CD4-positive, alpha-beta T cell treated with Interferon alpha-2 for 1 hour (primary cell): ENCODE data around the gene CFAP91.
A peak's percentile ranks its signal among the peaks of the same experiment; 100 is the strongest.
"Not testable (repeated sequence)": the region's sequence is repeated elsewhere in the genome, so short reads cannot be mapped to it uniquely, and the experiment has no call there.

Experiments
- DNase-seq, 2 donors: peaks; one replicate each; pipeline ENCODE4 v3.0.0-alpha.2; 2020 to 2022

Gene CFAP91

GRCh38 chr3:119678209-119678608 lies 24.6 kb upstream of the CFAP91 start:
- DNase-seq: not testable (repeated sequence)

GRCh38 chr3:119679874-119680273 lies 22.9 kb upstream of the CFAP91 start:
- no peak for DNase-seq

GRCh38 chr3:119681279-119681678 lies 21.5 kb upstream of the CFAP91 start:
- peak in 1 of 2 donors; percentile 43 for DNase-seq

GRCh38 chr3:119683421-119683820 lies 19.4 kb upstream of the CFAP91 start:
- no peak for DNase-seq

GRCh38 chr3:119690043-119690656 lies 12.7 kb upstream of the CFAP91 start:
- DNase-seq: no peak

GRCh38 chr3:119695480-119695879 lies 7.3 kb upstream of the CFAP91 start:
- DNase-seq: no peak

- DNase-seq: no peak
Measured at GRCh38 chr3:119697394-119697793, 5.4 kb upstream of the CFAP91 start.

- DNase-seq: peak; percentile 60 to 67
Measured at GRCh38 chr3:119700269-119700919, 2.4 kb upstream of the CFAP91 start.

- peak in 1 of 2 donors; percentile 11 for DNase-seq
Measured at GRCh38 chr3:119700920-119701734, 1.7 kb upstream of the CFAP91 start.

GRCh38 chr3:119703820-119704531 lies 1.2 kb downstream of the CFAP91 start:
- no peak for DNase-seq

GRCh38 chr3:119715105-119715504 lies 12.3 kb downstream of the CFAP91 start:
- DNase-seq: no peak

GRCh38 chr3:119716998-119717397 lies 14.2 kb downstream of the CFAP91 start:
- no peak for DNase-seq

GRCh38 chr3:119717520-119717919 lies 14.7 kb downstream of the CFAP91 start:
- DNase-seq: no peak

GRCh38 chr3:119723022-119723421 lies 20.2 kb downstream of the CFAP91 start:
- no peak for DNase-seq

- no peak for DNase-seq
Measured at GRCh38 chr3:119726909-119727308, 24.1 kb downstream of the CFAP91 start.

GRCh38 chr3:119729996-119730395 lies 27.2 kb downstream of the CFAP91 start:
- no peak for DNase-seq

- no peak for DNase-seq
Measured at GRCh38 chr3:119731560-119732343, 28.9 kb downstream of the CFAP91 start.

GRCh38 chr3:119733812-119734211 lies 31.0 kb downstream of the CFAP91 start:
- no peak for DNase-seq

GRCh38 chr3:119738741-119739140 lies 35.9 kb downstream of the CFAP91 start:
- no peak for DNase-seq

- no peak for DNase-seq
Measured at GRCh38 chr3:119741657-119742590, 39.1 kb downstream of the CFAP91 start.

- no peak for DNase-seq
Measured at GRCh38 chr3:119743921-119744320, 41.1 kb downstream of the CFAP91 start.
